HG03064 (cell line): ENCODE data around the gene TDRD7.

Experiments used
- ATAC-seq: cut with Tn5 transposase; IDR thresholded peaks from one replicate; pipeline ENCODE4 v1.9.1; 2021; ENCODE audit warnings: low read depth; ENCODE audit not compliant: unreplicated experiment

Gene TDRD7, protein sequence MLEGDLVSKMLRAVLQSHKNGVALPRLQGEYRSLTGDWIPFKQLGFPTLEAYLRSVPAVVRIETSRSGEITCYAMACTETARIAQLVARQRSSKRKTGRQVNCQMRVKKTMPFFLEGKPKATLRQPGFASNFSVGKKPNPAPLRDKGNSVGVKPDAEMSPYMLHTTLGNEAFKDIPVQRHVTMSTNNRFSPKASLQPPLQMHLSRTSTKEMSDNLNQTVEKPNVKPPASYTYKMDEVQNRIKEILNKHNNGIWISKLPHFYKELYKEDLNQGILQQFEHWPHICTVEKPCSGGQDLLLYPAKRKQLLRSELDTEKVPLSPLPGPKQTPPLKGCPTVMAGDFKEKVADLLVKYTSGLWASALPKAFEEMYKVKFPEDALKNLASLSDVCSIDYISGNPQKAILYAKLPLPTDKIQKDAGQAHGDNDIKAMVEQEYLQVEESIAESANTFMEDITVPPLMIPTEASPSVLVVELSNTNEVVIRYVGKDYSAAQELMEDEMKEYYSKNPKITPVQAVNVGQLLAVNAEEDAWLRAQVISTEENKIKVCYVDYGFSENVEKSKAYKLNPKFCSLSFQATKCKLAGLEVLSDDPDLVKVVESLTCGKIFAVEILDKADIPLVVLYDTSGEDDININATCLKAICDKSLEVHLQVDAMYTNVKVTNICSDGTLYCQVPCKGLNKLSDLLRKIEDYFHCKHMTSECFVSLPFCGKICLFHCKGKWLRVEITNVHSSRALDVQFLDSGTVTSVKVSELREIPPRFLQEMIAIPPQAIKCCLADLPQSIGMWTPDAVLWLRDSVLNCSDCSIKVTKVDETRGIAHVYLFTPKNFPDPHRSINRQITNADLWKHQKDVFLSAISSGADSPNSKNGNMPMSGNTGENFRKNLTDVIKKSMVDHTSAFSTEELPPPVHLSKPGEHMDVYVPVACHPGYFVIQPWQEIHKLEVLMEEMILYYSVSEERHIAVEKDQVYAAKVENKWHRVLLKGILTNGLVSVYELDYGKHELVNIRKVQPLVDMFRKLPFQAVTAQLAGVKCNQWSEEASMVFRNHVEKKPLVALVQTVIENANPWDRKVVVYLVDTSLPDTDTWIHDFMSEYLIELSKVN

DNA sequence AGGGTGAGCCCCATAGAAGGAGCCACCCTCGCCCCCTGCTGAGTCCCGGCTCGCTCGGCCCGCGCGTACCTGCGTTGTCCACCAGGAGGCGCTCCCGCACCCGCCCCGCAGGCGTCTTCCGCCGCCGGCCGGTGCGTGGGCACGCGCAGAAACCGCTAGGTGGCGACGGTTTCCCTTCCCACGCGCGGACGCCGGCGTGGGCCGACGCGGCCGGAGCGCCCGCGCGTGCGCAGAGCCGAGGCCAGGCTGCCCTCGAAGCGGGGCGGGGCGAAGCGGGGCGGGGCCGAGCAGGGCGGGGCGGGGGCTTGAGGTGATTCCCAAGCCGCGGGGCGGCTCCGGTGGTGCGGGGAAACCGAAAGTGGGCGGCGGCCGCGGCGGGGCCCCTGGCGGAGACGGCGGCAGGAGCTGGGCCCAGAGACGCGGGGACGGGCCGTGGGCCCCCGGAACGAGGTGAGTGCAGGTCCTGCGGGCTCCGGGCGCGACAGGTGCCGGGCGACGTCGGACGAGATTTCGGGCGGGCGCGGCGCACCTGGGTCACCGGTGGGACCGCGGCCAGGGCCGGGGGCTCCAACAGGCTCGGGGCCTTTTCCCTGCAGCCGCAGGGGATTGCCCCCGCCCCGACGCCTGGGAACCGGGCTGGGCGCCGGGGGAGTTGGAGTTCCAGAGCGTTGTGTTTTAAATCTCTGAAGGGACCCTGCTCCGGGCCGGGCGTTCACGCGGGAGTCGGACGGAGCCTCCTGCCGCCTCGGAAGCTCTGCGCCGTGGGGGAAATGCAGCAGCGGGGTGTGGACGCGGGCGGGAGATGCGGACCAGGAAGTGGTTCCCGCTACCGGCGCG is at the start of gene TDRD7:
TSS of gene TDRD7 (plus strand) at position 308 of the 837 bp plus-strand sequence. CDS start 16,370 bp downstream, outside the sequence.
- peak; percentile 59 for ATAC-seq

DNA sequence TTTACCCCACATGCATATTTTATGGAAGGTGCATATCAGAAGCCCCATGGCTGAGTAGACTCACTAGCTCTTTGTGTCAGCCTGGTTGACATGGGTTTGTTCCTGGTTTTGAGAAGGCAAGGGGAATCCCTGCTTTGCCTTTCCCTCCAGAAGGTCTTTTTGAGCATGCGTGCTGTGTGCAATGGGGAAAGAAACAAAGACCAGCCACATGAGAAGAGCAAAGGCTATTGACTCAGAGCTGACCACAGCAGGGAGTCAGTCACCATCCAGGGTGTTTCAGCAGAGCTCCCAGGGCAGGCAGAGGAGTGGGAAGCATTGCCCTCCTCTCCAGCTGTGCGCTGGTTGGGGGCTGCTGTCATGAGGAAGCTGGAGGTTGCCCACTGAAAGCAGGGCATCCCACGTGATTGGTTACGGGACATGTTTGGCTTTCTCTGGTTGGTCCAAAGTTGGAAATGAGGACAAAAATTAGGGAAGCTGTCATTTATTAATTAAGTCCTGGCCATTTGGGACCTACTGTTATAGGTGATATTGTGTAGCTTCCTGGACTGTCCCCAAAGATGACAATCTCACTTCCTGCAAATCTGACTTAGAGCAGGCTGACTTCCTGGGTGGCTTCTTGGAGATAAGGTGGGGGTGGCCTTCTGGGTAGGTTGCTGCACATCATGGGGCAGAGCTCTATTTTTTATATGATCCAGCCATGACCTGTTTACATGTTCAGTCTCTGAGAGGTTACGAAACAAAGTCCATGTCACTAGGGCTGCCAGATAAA is 48.9 kb upstream of the TDRD7 start:
- no peak for ATAC-seq

DNA sequence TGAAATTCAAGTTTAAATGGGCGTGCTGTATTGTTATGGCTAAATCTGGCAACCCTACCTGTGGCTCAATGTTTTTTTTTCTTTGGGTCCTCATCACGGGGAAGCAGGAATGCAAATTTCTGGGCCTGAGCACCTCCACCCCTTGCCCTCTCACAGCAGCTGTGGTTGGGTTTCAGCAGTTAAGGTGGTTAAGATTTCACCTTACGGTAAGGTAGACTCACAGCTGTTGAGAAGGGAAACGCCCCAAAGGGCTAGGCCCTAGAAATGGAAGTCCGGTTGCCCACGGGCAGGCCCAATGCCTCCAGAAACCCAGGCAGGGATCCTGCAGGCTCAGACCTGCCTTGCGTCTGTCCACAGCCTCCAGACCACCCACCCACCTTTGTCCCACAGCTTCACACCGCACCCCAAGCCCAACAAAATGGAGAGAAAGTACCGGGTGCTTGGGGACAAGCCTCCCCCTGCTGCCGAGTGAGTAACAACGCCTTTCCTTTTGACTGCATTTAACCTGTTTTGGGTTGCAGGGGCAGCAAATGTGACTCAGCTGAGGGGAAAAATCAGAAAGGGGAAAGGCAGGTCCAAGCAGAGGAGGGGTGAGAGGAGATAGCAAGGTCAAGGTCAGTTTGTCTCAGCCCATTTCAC is 48.1 kb upstream of the TDRD7 start:
- ATAC-seq, result no peak

DNA sequence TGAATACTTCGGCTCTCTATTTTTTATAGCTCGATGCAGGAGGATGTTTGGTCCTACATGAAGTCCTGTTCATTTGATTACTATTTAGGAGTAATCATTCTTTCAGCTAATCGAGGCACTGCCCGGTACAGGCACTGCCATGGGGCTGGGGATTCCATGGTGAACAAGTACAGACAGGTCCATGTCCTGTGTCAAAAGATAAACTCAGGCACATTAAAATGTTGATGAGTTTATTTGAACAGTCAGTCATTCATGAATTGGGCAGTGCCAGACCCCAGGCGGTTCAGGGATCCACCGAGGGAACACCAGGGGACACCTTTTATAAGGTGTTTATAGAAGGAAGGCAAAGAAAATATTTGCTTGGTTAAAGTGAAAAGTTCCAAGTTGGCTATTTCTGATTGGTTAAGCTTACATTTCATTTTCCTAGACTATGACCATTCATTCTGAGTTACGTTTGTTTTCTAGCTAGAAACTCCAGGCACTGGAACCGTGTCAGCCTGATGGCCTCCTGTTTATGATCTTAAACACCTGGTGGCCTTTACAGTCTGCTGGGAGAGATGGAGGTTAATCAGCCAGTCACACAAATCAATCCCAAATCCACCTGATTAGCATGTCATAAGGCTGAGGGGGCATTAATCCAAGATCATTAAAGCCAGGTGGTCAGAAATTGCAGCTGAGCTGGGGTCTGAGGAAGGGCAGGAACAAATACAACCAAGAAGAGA is 47.0 kb upstream of the TDRD7 start:
- no peak for ATAC-seq

DNA sequence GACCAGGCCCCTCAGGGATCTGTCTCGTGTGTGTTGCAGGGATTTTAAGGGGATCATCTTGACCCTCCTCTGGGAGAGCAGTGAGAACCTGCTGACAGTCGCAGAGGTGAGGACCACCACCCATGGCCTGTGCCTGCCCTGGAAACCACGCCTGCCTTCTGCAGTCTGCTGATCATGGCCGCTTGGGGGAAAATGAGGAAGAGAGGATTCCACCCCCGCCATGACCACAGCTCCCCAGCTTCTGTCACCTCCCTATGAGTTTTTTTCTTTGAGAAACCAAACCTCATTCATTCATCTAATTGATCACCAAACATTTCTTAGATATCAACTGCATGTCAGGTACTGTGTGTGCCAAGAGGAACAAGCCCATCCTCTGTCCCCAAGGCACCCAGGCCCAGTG is 46.3 kb upstream of the TDRD7 start:
- no peak for ATAC-seq

DNA sequence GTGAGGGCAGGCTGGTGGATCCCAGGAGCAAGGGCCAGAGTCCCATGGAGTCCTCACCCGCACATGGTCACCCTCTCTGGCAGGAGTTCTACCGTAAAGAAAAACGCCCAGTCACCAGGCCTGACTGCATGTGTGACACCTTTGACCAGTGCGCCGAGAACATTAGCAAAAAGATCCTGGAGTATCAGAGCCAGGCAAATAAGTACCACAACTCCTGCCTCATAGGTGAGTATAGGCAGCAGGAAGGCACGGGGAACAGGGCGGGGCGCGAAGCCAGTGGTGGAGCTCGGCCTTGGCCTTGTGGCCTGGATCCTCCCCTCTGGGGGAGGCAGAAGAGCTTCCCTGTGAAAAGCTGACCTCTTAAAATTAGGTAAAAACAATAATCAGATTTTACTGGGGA is 45.4 kb upstream of the TDRD7 start:
- ATAC-seq, result no peak

DNA sequence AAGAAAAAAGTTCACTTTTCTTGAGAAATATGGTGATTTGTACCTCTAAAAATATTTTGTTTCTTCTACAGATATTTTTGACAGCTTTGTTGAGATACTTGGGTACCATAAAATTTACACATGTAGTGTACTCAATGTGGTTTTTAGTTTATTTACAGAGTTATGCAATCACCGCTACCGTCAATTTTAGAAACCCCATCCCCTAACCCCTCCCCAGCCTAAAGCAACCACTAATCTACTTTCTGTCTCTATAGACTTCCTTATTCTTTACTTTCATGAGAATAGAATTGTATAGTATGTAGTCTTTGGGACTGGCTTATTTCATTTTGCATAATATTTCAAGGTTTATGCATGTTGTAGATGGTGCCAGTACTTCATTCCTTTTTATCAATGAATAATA is 45.0 kb upstream of the TDRD7 start:
- no peak for ATAC-seq

DNA sequence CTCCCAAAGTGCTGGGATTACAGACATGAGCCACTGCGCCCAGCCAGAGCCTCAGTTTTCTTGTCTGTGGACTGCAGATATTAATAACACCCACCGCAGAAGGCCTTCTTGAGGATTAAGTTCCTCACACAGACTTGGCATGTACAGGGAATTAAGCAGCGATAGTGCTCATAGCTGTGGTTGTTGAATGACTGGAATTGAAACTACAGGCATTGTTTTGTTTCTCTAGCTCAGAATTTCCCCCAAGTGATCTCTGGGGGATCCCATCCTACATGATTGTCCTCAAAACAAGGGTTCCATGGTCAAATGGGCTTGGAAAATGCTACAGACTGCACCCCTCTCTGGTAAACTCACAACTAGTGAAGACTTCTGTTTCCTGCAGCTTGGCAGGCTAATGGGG is 44.2 kb upstream of the TDRD7 start:
- ATAC-seq, result no peak

DNA sequence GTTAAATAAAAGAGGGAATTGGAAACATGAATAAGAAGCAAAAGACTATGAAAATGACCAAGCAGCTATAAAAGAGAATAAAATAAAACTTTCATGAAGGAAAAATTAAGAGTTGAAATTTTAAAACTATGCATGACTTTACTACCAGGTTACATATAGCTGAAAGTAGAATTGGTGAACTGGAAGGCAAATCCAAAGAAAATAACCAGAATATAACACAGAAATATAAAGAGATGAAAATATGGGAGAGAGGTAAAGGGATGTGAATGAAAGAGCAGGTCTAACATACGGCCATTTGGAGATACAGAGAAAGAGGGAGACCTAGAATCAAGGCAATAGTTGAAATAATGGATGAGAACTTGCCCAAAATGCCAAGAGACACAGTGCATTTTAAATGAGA is 42.9 kb upstream of the TDRD7 start:
- no peak for ATAC-seq

DNA sequence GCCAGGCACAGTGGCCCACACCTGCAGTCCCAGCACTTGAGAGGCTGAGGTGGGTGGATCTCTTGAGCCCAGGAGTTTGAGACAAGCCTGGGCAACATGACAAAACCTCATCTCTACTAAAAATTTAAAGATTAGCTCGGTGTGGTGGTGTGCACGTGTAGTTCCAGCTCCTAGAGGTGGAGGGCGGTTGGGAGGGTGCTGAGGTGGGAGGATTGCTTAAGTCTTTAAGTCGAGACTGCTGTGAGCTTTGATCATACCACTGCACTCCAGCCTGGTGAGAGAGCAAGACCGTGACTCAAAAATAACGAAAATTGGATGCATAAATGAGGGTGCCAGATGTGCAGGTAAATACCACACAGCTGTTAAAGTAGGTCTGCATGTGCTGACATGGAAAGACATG is 39.3 kb upstream of the TDRD7 start:
- ATAC-seq, result no peak

DNA sequence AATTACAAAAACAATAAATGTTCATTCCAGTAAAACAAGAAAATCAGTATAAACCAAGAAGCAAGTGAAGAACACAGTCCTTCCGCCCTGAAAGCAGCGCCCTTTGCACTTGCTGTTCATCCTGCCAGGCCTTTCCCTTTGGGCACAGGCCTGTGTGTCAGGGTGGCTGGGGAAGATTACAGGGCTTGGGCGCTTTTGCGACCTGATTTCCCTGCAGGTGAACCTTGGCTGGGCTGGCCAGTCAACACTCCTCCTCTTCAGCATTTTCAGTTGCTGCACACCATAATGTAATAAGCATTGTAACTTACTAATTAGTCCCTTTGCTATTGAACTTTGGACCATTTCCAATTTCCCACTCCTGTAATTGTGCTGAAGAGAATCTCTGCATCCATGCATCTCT is 38.6 kb upstream of the TDRD7 start:
- ATAC-seq, result no peak

DNA sequence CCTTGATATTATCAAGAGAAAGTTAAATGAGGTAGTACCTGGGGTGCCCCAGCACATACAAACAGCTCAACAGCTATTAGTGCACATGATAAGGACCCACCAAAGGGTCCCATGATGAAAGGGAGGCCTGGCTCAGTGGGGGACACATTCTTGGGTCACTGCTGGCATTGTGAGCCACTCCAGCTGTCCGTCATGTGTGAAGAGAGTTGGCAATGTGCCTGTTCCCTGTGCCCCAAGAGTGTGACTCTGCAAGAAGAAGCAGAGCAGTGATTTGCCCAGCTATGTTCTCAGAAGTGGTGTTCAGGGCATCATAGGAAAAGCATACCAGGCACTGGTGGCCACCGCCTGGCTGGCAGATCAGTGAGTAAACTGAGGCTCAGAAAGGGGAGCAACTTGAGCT is 37.1 kb upstream of the TDRD7 start:
- ATAC-seq, result no peak

DNA sequence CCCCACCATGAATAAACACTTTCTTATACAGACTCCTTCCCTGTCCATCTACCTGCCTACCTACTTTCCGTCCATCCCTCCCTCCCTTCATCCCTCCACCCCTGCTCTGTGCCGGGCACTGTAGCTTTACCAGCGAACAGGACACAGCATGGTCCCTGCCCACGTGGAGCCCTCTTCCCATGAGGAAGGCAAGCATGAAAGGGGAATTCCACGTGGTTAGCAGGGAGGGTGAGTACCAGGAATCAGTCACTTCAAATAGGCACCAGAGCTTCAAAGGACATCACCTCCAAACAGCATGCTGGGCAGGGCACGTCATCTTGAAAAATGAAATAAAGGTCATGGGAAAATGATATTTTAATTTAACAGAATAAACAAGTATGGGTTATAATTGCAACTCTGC is 35.0 kb upstream of the TDRD7 start:
- ATAC-seq, result no peak

DNA sequence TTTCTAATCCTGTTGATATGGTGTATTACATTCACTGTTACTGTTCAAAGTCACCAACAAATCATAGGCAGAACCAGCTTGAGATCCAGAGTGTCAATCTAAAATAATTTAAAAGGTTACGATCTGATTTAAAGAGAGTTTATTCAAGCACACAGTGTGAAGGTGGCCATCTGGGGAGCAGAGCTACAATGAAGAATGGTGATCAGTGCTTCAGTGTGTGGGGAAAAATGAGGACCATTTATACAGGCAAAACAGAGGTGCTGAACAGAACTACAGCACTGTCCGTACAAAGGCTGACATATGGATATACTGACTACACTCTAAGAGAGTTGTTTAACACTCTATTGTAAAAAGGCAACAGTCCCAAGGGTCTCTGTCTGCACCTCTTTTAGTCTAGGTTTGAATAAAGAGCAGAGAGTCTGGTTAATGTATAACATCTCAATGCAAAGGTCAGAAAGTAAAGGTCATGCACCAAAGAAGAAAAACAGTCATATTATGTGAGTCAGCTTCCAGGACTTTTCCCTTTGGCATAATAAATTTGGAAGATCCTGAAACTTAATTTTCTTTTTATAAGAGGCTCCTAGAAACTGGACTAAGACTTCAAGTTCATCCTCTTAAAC is 29.7 kb upstream of the TDRD7 start:
- no peak for ATAC-seq

DNA sequence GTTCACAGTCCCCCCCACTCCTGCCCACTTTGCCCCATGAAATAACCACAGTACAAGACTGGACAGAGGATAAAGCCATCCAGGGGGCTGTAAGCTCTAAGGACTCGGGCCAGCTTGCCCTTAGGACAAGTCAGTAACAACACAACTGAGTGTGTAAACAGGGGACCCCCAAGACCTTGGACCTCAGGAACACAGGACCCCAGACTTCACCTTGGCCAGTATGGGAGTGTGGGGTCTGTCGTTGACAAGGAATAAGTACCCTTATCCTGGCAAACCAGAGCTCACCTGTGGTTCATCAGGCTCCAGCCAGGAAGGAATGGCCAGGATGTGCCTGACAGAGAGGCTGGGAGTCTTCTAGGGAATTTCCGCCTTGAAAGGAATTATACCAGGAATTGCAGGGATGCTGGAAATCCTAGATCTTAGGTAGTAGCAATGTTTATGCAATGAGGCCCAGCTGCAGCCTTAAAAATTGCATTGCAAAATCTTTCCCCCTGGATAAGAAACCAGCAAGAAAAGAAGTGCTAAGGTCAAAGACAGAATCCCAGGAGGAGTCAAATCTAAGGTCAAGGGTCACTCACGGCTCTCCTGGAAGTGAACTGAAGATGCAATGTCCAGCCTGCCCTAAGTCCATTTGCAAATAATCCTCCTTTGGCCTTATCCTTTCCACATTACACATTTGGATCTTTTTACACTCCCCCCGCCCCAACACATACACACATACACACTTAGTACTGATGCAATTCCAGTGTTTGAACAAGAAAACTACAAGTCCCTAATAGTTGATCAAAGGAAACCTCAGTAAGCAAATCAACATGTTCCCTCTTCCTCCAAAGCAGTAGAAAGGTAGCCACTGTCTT is 27.3 kb upstream of the TDRD7 start:
- no peak for ATAC-seq

DNA sequence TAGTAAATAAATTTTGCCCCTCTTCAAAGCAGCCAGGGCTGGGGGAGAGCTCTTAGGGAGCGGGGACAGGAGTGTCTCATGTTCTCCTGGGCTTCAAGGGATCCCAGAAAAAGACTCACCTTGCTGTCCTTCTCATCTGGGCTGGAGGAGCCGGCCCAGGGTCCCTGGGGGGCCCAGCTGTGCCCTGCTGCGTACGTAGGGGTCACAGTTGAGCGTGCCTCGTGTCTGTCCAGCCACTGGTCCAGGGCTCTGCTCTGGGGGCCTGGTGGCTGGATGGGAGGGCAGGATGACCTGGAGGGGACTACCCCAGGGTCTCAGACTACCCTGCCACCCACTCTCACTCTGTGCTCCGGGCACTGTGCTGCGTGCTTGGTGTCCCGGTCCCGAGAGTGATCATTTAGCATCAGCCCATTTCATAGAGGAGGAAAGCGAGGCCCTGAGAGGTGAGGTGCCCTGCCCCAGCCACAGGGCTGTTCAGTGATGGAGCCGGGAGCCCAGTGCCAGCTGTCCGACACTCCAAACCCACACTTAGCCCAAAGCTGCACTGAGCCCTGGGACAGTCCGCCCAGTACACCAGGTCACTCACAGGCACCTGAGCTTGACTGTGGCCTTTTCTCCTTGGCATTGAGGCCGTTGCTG is 26.2 kb upstream of the TDRD7 start:
- ATAC-seq, result no peak

DNA sequence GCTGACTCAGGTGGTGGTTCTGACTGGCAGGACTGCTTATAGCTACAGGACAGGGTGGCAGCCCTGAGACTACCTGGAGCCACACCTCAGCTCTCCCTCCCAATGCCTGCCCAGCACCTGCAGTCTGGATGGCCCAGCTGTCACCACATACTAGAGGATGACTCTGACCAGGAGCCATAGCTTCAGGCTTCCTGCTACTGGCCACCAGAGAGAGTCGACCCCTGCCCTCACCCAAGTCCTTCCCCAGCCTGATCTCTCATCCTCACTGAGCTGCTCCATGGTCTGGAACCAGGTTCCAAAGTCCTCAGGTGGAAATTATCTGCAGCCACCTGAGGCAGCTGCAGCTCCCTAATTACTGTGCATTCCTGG is 25.6 kb upstream of the TDRD7 start:
- no peak for ATAC-seq
